NB4 (cell line): Measurements from ENCODE around the gene OLFM2.

ENCODE experiments used
- CTCF ChIP-seq: IDR thresholded peaks from one replicate; pipeline ENCODE4 v1.5.1; 2012; ENCODE audit warnings: low read depth, low read length
- MAX ChIP-seq: IDR thresholded peaks from 2 replicates; pipeline ENCODE4 v1.6.1; 2011; ENCODE audit warnings: low read depth, low read length
- MYC ChIP-seq: IDR thresholded peaks from 2 replicates; pipeline ENCODE4 v1.6.1; 2011; ENCODE audit warnings: low read depth, low read length

GRCh38 chr19:9939301-9939913, 3.1 kb upstream of the OLFM2 start:
- TF ChIP-seq MAX = no peak
- TF ChIP-seq MYC = no peak
- TF ChIP-seq CTCF = no peak
